Spleen (tissue), 11 donors: ENCODE measurements around the gene IARS2. TPM values are rescaled to one million over a fixed set of nuclear protein-coding genes. Genes with fewer than 3 reads are reported as not detected.

Experiments
- DNase-seq: peaks from one replicate; pipeline ENCODE4 v3.0.0-alpha.2; 2020
- H3K27ac ChIP-seq, 8 donors: fragments of 200-600 bp; sonication (generic) in 7 of 8; 1 replicate in 4 of 8; 2 replicates in 4 of 8; pipeline versions ENCODE4 v1.5.0 to v1.8.0; 2016 to 2021; ENCODE audit warnings: inconsistent platforms in 4 of 8, mild to moderate bottlenecking in 4 of 8, moderate library complexity in 1 of 8
- H3K27me3 ChIP-seq, 7 donors: fragments of 200-600 bp; sonication (generic) in 6 of 7; replicated peaks in 1 of 7; 1 replicate in 4 of 7; 2 replicates in 3 of 7; pipeline versions ENCODE4 v1.5.0 to v1.8.0; 2016 to 2021; ENCODE audit warnings: inconsistent platforms in 3 of 7, mild to moderate bottlenecking in 1 of 7
- H3K36me3 ChIP-seq, 6 donors: fragments of 200-600 bp; sonication (generic) in 5 of 6; 1 replicate in 4 of 6; 2 replicates in 2 of 6; pipeline versions ENCODE4 v1.5.0 to v1.8.0; 2016 to 2021; ENCODE audit warnings: inconsistent platforms in 2 of 6
- H3K4me1 ChIP-seq, 6 donors: fragments of 200-600 bp; sonication (generic) in 5 of 6; 1 replicate in 3 of 6; 2 replicates in 3 of 6; pipeline versions ENCODE4 v1.5.0 to v1.8.0; 2016 to 2021; ENCODE audit warnings: inconsistent platforms in 3 of 6
- H3K4me3 ChIP-seq, 8 donors: fragments of 200-600 bp; sonication (generic) in 7 of 8; 1 replicate in 4 of 8; 2 replicates in 4 of 8; pipeline versions ENCODE4 v1.5.0 to v1.8.0; 2016 to 2021; ENCODE audit warnings: inconsistent platforms in 4 of 8, mild to moderate bottlenecking in 4 of 8, moderate library complexity in 2 of 8
- H3K9me3 ChIP-seq, 8 donors: fragments of 200-600 bp; sonication (generic) in 7 of 8; 1 replicate in 4 of 8; 2 replicates in 4 of 8; pipeline versions ENCODE4 v1.5.0 to v1.8.0; 2016 to 2021; ENCODE audit warnings: inconsistent platforms in 4 of 8
- CTCF ChIP-seq, 11 experiments: fragments of 200-600 bp in 7 of 11; fragments of 450-650 bp in 4 of 11; sonication (generic) in 4 of 11; IDR thresholded peaks in 8 of 11; conservative IDR thresholded peaks in 3 of 11; 1 replicate in 7 of 11; 2 replicates in 4 of 11; pipeline versions ENCODE4 v1.4.0 to v1.8.0; 2016 to 2021; ENCODE audit warnings: antibody characterized with exemption in 11 of 11, inconsistent platforms in 4 of 11, mild to moderate bottlenecking in 1 of 11
- POLR2A ChIP-seq, 3 donors: fragments of 450-650 bp; IDR thresholded peaks; one replicate each; pipeline ENCODE4 v1.5.1; 2017; ENCODE audit warnings: antibody characterized with exemption in 3 of 3, mild to moderate bottlenecking in 1 of 3
- POLR2AphosphoS5 ChIP-seq, 3 donors: sonication (generic); formaldehyde crosslinking; IDR thresholded peaks; one replicate each; pipeline ENCODE4 v1.5.1; 2017; ENCODE audit warnings: antibody characterized with exemption in 3 of 3
- WGBS, 5 donors: extraction: QIAGEN DNeasy Blood & Tissue Kit in 3 of 5; methylation state at CpG; one replicate each; pipeline versions ENCODE4 v1.1.5 to v1.1.7; 2013 to 2018; 5-methylcytosine and 5-hydroxymethylcytosine counted together
- intact Hi-C: fragments of 100-400 bp; cut with DNase I; formaldehyde crosslinking; loops from one replicate; pipeline ENCODE4 v1.15.0; 2023; ENCODE audit warnings: low total_unique reads
- polyA plus RNA-seq, 3 donors: library from polyadenylated mRNA; stranded (reverse); fragments of 200-250 nt; gene quantifications; one replicate each; pipeline ENCODE4 v1.2.1, GENCODE V29; 2013
- total RNA-seq, 7 donors: library from RNA; depleted of rRNA in 3 of 7; stranded (reverse); fragments of >200 nt in 3 of 7; fragmentation: NEBNext Ultra II Directional in 4 of 7; extraction: Animal tissue kit (Norgen Biotek cat#: 25700) in 4 of 7; gene quantifications; one replicate each; pipeline versions ENCODE4 v1.1.0 to v1.2.1, GENCODE V29; 2016 to 2021
- donor health status: healthy with polysubstance abuse.
- donor health status: DM: no; HTN: no; CAD: no; lungs with moderate emphysema.
- donor health status: DM: no; HTN: no; CAD: no.
- donor health status: Bipolar disorder and iron deficiency.
- donor health status: healthy.
- donor health status: DM: no; HTN: no; CAD: no.
- donor health status: DM: yes; HTN: yes; CAD: no.

Gene IARS2
- total and polyA plus RNA-seq, 10 donors, result 16.0 to 52.8 (median 41.0) TPM

- H3K27me3 ChIP-seq, result no peaks in the 10 kb centered on the region
- peak within 1 kb of the TSS; percentile 78 to 93 (median 88) for H3K27ac ChIP-seq
- peak; percentile 99 for DNase-seq
- peak within 1 kb of the TSS; percentile 83 to 97 (median 92) for H3K4me3 ChIP-seq
- WGBS, 5 donors, result 0 to 1% (median 0%) methylated on average over 61 to 71 of the region's 71 CpGs
- intact Hi-C loops, result loop anchor here (10.0 kb wide), 1 partner anchor 49 kb away; the partner anchor contains the start of gene IARS2
- TF ChIP-seq CTCF (IDR thresholded peaks at IDR 0.05 in 8 of 11, conservative IDR thresholded peaks at IDR 0.05 in 3 of 11) (peak; percentile 93 to 99 (median 98)), POLR2A (IDR thresholded peaks at IDR 0.05) (peak in 1 of 3 donors; percentile 28), POLR2AphosphoS5 (IDR thresholded peaks at IDR 0.05) (peak; percentile 95 to 97 (median 97))
- peaks cover 0 to 14% (median 0%) of the 10 kb centered on the region in 6 donors for H3K36me3 ChIP-seq
- no peaks in the 10 kb centered on the region for H3K9me3 ChIP-seq
- peaks cover 13 to 45% (median 33%) of the 10 kb centered on the region in 6 donors for H3K4me1 ChIP-seq
Measured at GRCh38 chr1:220046052-220046930, 47.6 kb upstream of the IARS2 start, which contains the start of gene EPRS1. EPRS1 (minus strand) TSS chr1:220046505; CDS start chr1:220046388, 117 bp downstream.

GRCh38 chr1:220056374-220056773, 37.6 kb upstream of the IARS2 start:
- Histone ChIP-seq H3K4me1 (no peaks in the 10 kb centered on the region), H3K36me3 (peaks cover 3 to 59% (median 17%) of the 10 kb centered on the region in 6 donors), H3K27ac (peak overlapping the region in 5 of 8 donors; percentile 20 to 55 (median 38)), H3K27me3 (no peaks in the 10 kb centered on the region), H3K9me3 (no peaks in the 10 kb centered on the region), H3K4me3 (no peak overlapping the region)
- intact Hi-C loops, result no loop called here
- TF ChIP-seq CTCF (IDR thresholded peaks at IDR 0.05 in 8 of 11, conservative IDR thresholded peaks at IDR 0.05 in 3 of 11) (no peak), POLR2A (IDR thresholded peaks at IDR 0.05) (no peak), POLR2AphosphoS5 (IDR thresholded peaks at IDR 0.05) (no peak)
- DNase-seq, result no peak
- 88 to 100% (median 91%) methylated on average over 1 of the region's 1 CpG for WGBS, 5 donors

GRCh38 chr1:220060876-220061275, 33.1 kb upstream of the IARS2 start:
- Histone ChIP-seq H3K4me3 (no peak overlapping the region), H3K27ac (no peak overlapping the region), H3K4me1 (no peaks in the 10 kb centered on the region), H3K27me3 (no peaks in the 10 kb centered on the region), H3K9me3 (peaks cover 0 to 4% (median 0%) of the 10 kb centered on the region in 8 donors), H3K36me3 (peaks cover 3 to 100% (median 42%) of the 10 kb centered on the region in 6 donors)
- DNase-seq, result no peak
- 96 to 99% (median 98%) methylated on average over 3 of the region's 3 CpGs for WGBS, 5 donors
- TF ChIP-seq POLR2AphosphoS5 (IDR thresholded peaks at IDR 0.05), result no peak
- intact Hi-C loops, result no loop called here

DNA sequence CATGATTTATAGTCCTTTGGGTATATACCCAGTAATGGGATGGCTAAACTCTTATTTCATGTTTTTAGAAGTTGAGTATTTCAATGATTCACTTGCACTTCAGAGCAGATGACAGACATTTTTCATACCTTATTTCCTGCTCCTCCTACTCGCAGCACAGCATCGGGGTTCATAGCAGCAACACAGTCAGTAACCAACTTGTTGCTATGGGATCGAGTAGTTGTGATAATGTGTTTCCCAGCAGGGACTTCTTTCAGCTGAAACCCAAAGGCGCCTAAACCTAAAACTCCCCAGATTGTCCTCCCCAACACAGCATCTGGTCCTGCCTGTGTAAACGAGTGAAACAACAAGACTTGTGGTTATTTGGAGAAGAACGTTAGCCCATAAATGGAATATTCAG, 31.3 kb upstream of the IARS2 start:
- 94 to 99% (median 98%) methylated on average over 6 of the region's 6 CpGs for WGBS, 5 donors
- Histone ChIP-seq H3K27me3 (no peaks in the 10 kb centered on the region), H3K36me3 (peaks cover 3 to 100% (median 55%) of the 10 kb centered on the region in 6 donors), H3K4me3 (no peak overlapping the region), H3K9me3 (peaks cover 0 to 4% (median 0%) of the 10 kb centered on the region in 8 donors), H3K27ac (no peak overlapping the region), H3K4me1 (no peaks in the 10 kb centered on the region)
- TF ChIP-seq POLR2A (IDR thresholded peaks at IDR 0.05) (no peak), POLR2AphosphoS5 (IDR thresholded peaks at IDR 0.05) (no peak), CTCF (IDR thresholded peaks at IDR 0.05 in 8 of 11, conservative IDR thresholded peaks at IDR 0.05 in 3 of 11) (no peak)
- intact Hi-C loops, result no loop called here
- no peak for DNase-seq
